H1 (cell line): Measurements from ENCODE around the gene COL5A2.

Source experiments
- CHD1 ChIP-seq: IDR thresholded peaks from 2 replicates; pipeline ENCODE4 v1.6.1; 2012; ENCODE audit warnings: low read depth, low read length, improper control_type of control experiment
- EP300 ChIP-seq, 2 experiments: IDR thresholded peaks; 1 replicate in 1 of 2; 2 replicates in 1 of 2; pipeline ENCODE4 v1.6.1; 2011 to 2012; ENCODE audit warnings: low read depth in 2 of 2, low read length in 2 of 2, mild to moderate bottlenecking in 2 of 2, borderline replicate concordance in 1 of 2, inconsistent platforms in 1 of 2, moderate library complexity in 1 of 2
- HDAC2 ChIP-seq, 2 experiments: fragments of 300-600 bp in 1 of 2; sonication (generic) in 1 of 2; IDR thresholded peaks; 2 replicates each; pipeline ENCODE4 v1.6.1; 2011 to 2012; ENCODE audit warnings: low read depth in 2 of 2, low read length in 2 of 2, mild to moderate bottlenecking in 2 of 2, moderate library complexity in 2 of 2, borderline replicate concordance in 1 of 2, inconsistent platforms in 1 of 2
- JUN ChIP-seq: IDR thresholded peaks from 2 replicates; pipeline ENCODE4 v1.6.1; 2011; ENCODE audit warnings: low read depth, mild to moderate bottlenecking, improper control_type of control experiment, low read length
- NRF1 ChIP-seq: IDR thresholded peaks from 2 replicates; pipeline ENCODE4 v1.6.1; 2011; ENCODE audit warnings: mild to moderate bottlenecking, low read depth, low read length, improper control_type of control experiment
- POLR2A ChIP-seq, 2 experiments: IDR thresholded peaks; 1 replicate in 1 of 2; 2 replicates in 1 of 2; pipeline ENCODE4 v1.6.1; 2011; ENCODE audit warnings: low read depth in 2 of 2, low read length in 2 of 2, mild to moderate bottlenecking in 2 of 2; ENCODE audit errors: control extremely low read depth in 1 of 2
- POLR2AphosphoS5 ChIP-seq: IDR thresholded peaks from 2 replicates; pipeline ENCODE4 v1.6.1; 2011; ENCODE audit warnings: low read depth, low read length
- RFX5 ChIP-seq: IDR thresholded peaks from 2 replicates; pipeline ENCODE4 v1.6.1; 2011; ENCODE audit warnings: low read depth, low read length, improper control_type of control experiment, borderline replicate concordance
- SIN3A ChIP-seq, 2 experiments: IDR thresholded peaks in 1 of 2; conservative IDR thresholded peaks in 1 of 2; 2 replicates each; pipeline ENCODE4 v1.6.1; 2011 to 2012; ENCODE audit warnings: low read length in 2 of 2, improper control_type of control experiment in 1 of 2, low read depth in 1 of 2, mild to moderate bottlenecking in 1 of 2
- SP1 ChIP-seq: IDR thresholded peaks from 2 replicates; pipeline ENCODE4 v1.6.1; 2011; ENCODE audit warnings: low read depth, low read length
- TBP ChIP-seq: IDR thresholded peaks from 2 replicates; pipeline ENCODE4 v1.6.1; 2011; ENCODE audit warnings: low read depth, low read length, improper control_type of control experiment
- TF ChIP-seq, protein P1 (sequence below), 3 experiments: IDR thresholded peaks; 1 replicate in 2 of 3; 2 replicates in 1 of 3; pipeline versions ENCODE4 v1.5.1 to v1.6.1; 2011; ENCODE audit warnings: low read length in 3 of 3, mild to moderate bottlenecking in 3 of 3, inconsistent platforms in 2 of 3, low read depth in 1 of 3, moderate library complexity in 1 of 3; ENCODE audit not compliant: insufficient read depth in 1 of 3; ENCODE audit errors: control extremely low read depth in 1 of 3

DNA sequence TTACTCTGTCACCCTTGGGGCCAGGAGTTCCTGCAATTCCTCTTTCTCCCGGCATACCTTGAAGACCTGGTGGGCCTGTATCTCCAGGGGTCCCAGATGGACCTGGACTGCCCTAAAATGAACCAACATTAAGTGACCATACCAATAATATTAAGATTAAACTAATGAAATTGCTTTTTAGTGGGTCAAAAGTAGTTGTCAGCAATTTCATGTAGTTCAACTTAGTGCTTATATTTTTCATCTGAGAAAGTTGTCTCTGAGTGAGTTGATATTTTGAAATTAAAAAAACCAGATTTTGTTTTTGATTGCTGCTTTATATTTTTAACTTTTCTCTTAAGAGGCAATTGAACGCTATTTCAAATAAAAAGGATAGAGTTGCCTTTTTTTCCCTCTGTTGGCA, 122.2 kb downstream of the COL5A2 start:
- TF ChIP-seq HDAC2 (IDR thresholded peaks at IDR 0.05; ENCODE audit: borderline replicate concordance in 1 of 2, low read depth in 2 of 2, low read length in 2 of 2) (no peak), SIN3A (conservative IDR thresholded peaks at IDR 0.05 in 1 of 2, IDR thresholded peaks at IDR 0.05 in 1 of 2; ENCODE audit: low read depth in 1 of 2, low read length in 2 of 2) (no peak), SP1 (no peak), NRF1 (no peak), JUN (no peak), POLR2AphosphoS5 (no peak), EP300 (IDR thresholded peaks at IDR 0.05; ENCODE audit: borderline replicate concordance in 1 of 2, low read depth in 2 of 2, low read length in 2 of 2) (no peak), TBP (no peak), RFX5 (no peak), CHD1 (no peak), POLR2A (IDR thresholded peaks at IDR 0.05; ENCODE audit: control extremely low read depth in 1 of 2, low read depth in 2 of 2, low read length in 2 of 2) (no peak)
- TF ChIP-seq, protein P1, sequence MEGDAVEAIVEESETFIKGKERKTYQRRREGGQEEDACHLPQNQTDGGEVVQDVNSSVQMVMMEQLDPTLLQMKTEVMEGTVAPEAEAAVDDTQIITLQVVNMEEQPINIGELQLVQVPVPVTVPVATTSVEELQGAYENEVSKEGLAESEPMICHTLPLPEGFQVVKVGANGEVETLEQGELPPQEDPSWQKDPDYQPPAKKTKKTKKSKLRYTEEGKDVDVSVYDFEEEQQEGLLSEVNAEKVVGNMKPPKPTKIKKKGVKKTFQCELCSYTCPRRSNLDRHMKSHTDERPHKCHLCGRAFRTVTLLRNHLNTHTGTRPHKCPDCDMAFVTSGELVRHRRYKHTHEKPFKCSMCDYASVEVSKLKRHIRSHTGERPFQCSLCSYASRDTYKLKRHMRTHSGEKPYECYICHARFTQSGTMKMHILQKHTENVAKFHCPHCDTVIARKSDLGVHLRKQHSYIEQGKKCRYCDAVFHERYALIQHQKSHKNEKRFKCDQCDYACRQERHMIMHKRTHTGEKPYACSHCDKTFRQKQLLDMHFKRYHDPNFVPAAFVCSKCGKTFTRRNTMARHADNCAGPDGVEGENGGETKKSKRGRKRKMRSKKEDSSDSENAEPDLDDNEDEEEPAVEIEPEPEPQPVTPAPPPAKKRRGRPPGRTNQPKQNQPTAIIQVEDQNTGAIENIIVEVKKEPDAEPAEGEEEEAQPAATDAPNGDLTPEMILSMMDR (IDR thresholded peaks at IDR 0.05; ENCODE audit: control extremely low read depth in 1 of 3, insufficient read depth in 1 of 3, low read depth in 1 of 3, low read length in 3 of 3): no peak
